Neural crest cell (in vitro differentiated cells): ENCODE results near the gene EGFLAM. TPM values are rescaled to one million over a fixed set of nuclear protein-coding genes. Genes with fewer than 3 reads are reported as not detected.

Experiments used
- DNase-seq: peaks from one replicate; pipeline ENCODE4 v3.0.0; 2021; ENCODE audit warnings: low read depth, mixed read lengths, low spot score
- H3K27ac Mint-ChIP-seq: one replicate; pipeline ENCODE4 v1.8.0; 2021; ENCODE audit warnings: mild to moderate bottlenecking, mixed read lengths; ENCODE audit not compliant: unreplicated experiment
- H3K27me3 Mint-ChIP-seq: 2 replicates; pipeline ENCODE4 v1.8.0; 2021; ENCODE audit warnings: low read depth, mild to moderate bottlenecking, mixed read lengths
- H3K36me3 Mint-ChIP-seq: 2 replicates; pipeline ENCODE4 v1.8.0; 2021; ENCODE audit warnings: low read depth, mild to moderate bottlenecking, mixed read lengths
- H3K4me1 Mint-ChIP-seq: 2 replicates; pipeline ENCODE4 v1.8.0; 2021; ENCODE audit warnings: mixed read lengths
- H3K4me3 Mint-ChIP-seq: one replicate; pipeline ENCODE4 v1.8.0; 2021; ENCODE audit warnings: mild to moderate bottlenecking, mixed read lengths
- H3K9me3 Mint-ChIP-seq: 2 replicates; pipeline ENCODE4 v1.8.0; 2021; ENCODE audit warnings: mixed read lengths
- CTCF ChIP-seq: fragments of 200-600 bp; sonication (generic); conservative IDR thresholded peaks from 2 replicates; pipeline ENCODE4 v1.5.0; 2021; ENCODE audit warnings: antibody characterized with exemption, mild to moderate bottlenecking
- total RNA-seq: library from RNA; stranded (reverse); gene quantifications from 2 replicates; pipeline ENCODE4 v1.2.1, GENCODE V29; 2021

The EGFLAM gene
- total RNA-seq, 1 donor from 2014 or later = 9.1 TPM

GRCh38 chr5:38307845-38308244 lies 49.5 kb downstream of the EGFLAM start:
- no peak for DNase-seq
- Mint-ChIP-seq H3K4me1 (peaks cover 3% of the 10 kb centered on the region), H3K27ac (no peak overlapping the region), H3K4me3 (no peak overlapping the region), H3K27me3 (no peaks in the 10 kb centered on the region), H3K9me3 (peaks cover 18% of the 10 kb centered on the region), H3K36me3 (peaks cover 2% of the 10 kb centered on the region)
- TF ChIP-seq CTCF = no peak

- Mint-ChIP-seq H3K4me1 (no peaks in the 10 kb centered on the region), H3K27ac (no peak overlapping the region), H3K4me3 (no peak overlapping the region), H3K9me3 (peaks cover 11% of the 10 kb centered on the region), H3K27me3 (no peaks in the 10 kb centered on the region), H3K36me3 (peaks cover 3% of the 10 kb centered on the region)
- TF ChIP-seq CTCF = no peak
- no peak for DNase-seq
Measured at GRCh38 chr5:38316544-38317224, 58.3 kb downstream of the EGFLAM start.

DNA sequence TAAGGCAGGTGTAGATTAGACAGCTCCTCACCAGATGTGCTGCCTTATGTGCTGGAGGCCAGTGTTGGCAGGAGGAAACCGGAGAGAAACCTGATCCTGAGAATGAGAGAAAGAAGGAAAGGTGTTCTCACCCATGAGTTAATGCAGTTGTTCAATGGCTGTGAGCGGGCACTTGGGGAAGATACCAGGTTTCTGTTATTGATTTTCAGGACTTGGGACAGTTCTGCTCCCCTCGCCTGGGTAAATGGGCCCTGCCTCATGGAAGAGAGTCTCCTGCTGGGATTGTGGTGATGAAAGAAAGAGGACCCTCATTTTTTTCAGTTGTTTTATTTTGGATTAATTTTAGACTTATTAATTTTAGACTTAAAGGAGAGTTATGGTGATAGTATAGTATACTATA lies 59.5 kb downstream of the EGFLAM start:
- TF ChIP-seq CTCF = no peak
- H3K27ac Mint-ChIP-seq = no peak overlapping the region
- H3K4me1 Mint-ChIP-seq = no peaks in the 10 kb centered on the region
- peaks cover 3% of the 10 kb centered on the region for H3K36me3 Mint-ChIP-seq
- no peak for DNase-seq
- H3K9me3 Mint-ChIP-seq = peaks cover 11% of the 10 kb centered on the region
- H3K4me3 Mint-ChIP-seq = no peak overlapping the region
- no peaks in the 10 kb centered on the region for H3K27me3 Mint-ChIP-seq

DNA sequence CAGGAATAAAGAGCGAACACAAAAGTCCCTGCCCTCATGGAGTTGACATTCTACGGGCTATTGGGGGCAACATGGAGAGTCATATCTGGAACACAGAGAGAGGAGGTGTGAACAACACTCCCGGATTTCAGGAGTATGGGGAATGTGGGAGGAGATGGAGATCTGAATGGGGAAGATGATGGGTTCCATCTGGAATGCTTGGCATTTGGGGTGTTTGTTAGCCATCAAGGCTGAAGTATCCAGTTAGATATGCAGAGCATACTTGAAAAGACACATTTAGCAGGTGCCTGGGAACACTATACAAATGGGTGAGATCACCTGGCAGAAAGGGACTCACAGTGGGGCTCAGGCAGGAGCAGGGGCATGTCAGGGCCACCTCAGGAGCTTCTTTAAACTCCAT lies 61.1 kb downstream of the EGFLAM start:
- no peaks in the 10 kb centered on the region for H3K27me3 Mint-ChIP-seq
- no peak overlapping the region for H3K27ac Mint-ChIP-seq
- no peaks in the 10 kb centered on the region for H3K4me1 Mint-ChIP-seq
- peaks cover 3% of the 10 kb centered on the region for H3K36me3 Mint-ChIP-seq
- DNase-seq = no peak
- TF ChIP-seq CTCF = no peak
- no peak overlapping the region for H3K4me3 Mint-ChIP-seq
- peaks cover 11% of the 10 kb centered on the region for H3K9me3 Mint-ChIP-seq

DNA sequence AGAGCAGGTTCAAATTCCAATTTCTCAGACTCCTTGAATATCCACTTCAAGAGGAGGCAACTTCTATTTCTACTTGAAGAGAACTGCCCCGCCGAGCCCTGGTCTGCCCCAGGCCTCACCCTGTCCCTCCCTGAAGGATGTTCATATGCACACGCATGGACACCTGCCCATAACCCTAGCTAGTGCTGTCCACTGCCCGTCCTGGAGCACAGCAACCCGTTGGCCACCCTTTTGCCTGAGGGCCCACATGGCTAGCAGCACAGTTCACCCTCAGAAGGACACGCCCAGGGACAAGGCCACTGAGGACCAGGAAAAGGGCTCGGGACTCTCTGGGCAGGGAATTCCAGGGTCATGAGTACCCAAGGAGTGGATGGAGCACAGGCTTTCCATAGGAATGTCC lies 63.6 kb downstream of the EGFLAM start:
- TF ChIP-seq CTCF = no peak
- peaks cover 3% of the 10 kb centered on the region for H3K36me3 Mint-ChIP-seq
- H3K4me3 Mint-ChIP-seq = no peak overlapping the region
- H3K4me1 Mint-ChIP-seq = no peaks in the 10 kb centered on the region
- H3K9me3 Mint-ChIP-seq = peaks cover 11% of the 10 kb centered on the region
- H3K27me3 Mint-ChIP-seq = no peaks in the 10 kb centered on the region
- no peak overlapping the region for H3K27ac Mint-ChIP-seq
- DNase-seq = no peak
